HepG2 (cell line): Measurements from ENCODE around the gene RAD23A. TPM values are rescaled to one million over a fixed set of nuclear protein-coding genes. Genes with fewer than 3 reads are reported as not detected.

Experiments used
- ARID2 ChIP-seq: sonication (generic); formaldehyde crosslinking; IDR thresholded peaks from 2 replicates; pipeline ENCODE4 v1.8.1; 2022; ENCODE audit warnings: mild to moderate bottlenecking, missing genetic modification reagents, borderline replicate concordance
- BHLHE40 ChIP-seq: IDR thresholded peaks from 2 replicates; pipeline ENCODE4 v1.6.1; 2011; ENCODE audit warnings: low read length, improper control_type of control experiment
- CAMTA2 ChIP-seq: sonication (generic); formaldehyde crosslinking; IDR thresholded peaks from 2 replicates; pipeline ENCODE4 v1.4.0; 2020; ENCODE audit warnings: mild to moderate bottlenecking, missing genetic modification reagents, borderline replicate concordance
- EEA1 ChIP-seq: sonication (generic); formaldehyde crosslinking; IDR thresholded peaks from 2 replicates; pipeline ENCODE4 v1.5.1; 2020; ENCODE audit warnings: mild to moderate bottlenecking, missing genetic modification reagents, borderline replicate concordance
- FOSL2 ChIP-seq: sonication (generic); formaldehyde crosslinking; IDR thresholded peaks from 2 replicates; pipeline ENCODE4 v1.4.0; 2020; ENCODE audit warnings: missing genetic modification reagents
- HDAC1 ChIP-seq: sonication (generic); formaldehyde crosslinking; IDR thresholded peaks from 2 replicates; pipeline ENCODE4 v1.5.1; 2020; ENCODE audit warnings: mild to moderate bottlenecking, missing genetic modification reagents
- MYNN ChIP-seq: sonication (generic); formaldehyde crosslinking; IDR thresholded peaks from 2 replicates; pipeline ENCODE4 v1.4.0; 2020; ENCODE audit warnings: mild to moderate bottlenecking, low read depth, missing genetic modification reagents
- NR2F1 ChIP-seq, 2 experiments: fragments of 450-650 bp in 1 of 2; formaldehyde crosslinking in 1 of 2; IDR thresholded peaks; 2 replicates each; pipeline versions ENCODE4 v1.5.0 to v1.6.1; 2016 to 2020; ENCODE audit warnings: mild to moderate bottlenecking in 1 of 2, missing compliant biosample characterization in 1 of 2, missing genetic modification reagents in 1 of 2, moderate library complexity in 1 of 2
- PHF5A ChIP-seq: IDR thresholded peaks from one replicate; pipeline ENCODE4 v1.6.1; 2018; ENCODE audit warnings: low read depth, missing genetic modification reagents; ENCODE audit not compliant: unreplicated experiment
- RARA ChIP-seq: IDR thresholded peaks from 2 replicates; pipeline ENCODE4 v1.6.1; 2016; ENCODE audit warnings: missing genetic modification reagents, missing compliant biosample characterization
- REPIN1 ChIP-seq: sonication (generic); formaldehyde crosslinking; IDR thresholded peaks from 2 replicates; pipeline ENCODE4 v1.8.0; 2022; ENCODE audit warnings: missing genetic modification reagents, low read depth, mild to moderate bottlenecking, borderline replicate concordance
- RFXANK ChIP-seq: IDR thresholded peaks from 2 replicates; pipeline ENCODE4 v1.6.1; 2016
- RXRB ChIP-seq: IDR thresholded peaks from 2 replicates; pipeline ENCODE4 v1.6.1; 2016; ENCODE audit warnings: borderline replicate concordance, missing genetic modification reagents, missing compliant biosample characterization
- SAP130 ChIP-seq: IDR thresholded peaks from 2 replicates; pipeline ENCODE4 v1.6.1; 2016; ENCODE audit warnings: low read depth
- SP2 ChIP-seq: sonication (generic); formaldehyde crosslinking; IDR thresholded peaks from 2 replicates; pipeline ENCODE4 v1.5.1; 2020; ENCODE audit warnings: mild to moderate bottlenecking, missing genetic modification reagents
- YEATS4 ChIP-seq: sonication (generic); formaldehyde crosslinking; IDR thresholded peaks from 2 replicates; pipeline ENCODE4 v1.4.0; 2020; ENCODE audit warnings: missing genetic modification reagents, borderline replicate concordance
- ZNF737 ChIP-seq: sonication (generic); formaldehyde crosslinking; IDR thresholded peaks from 2 replicates; pipeline ENCODE4 v1.5.0; 2020; ENCODE audit warnings: missing genetic modification reagents, mild to moderate bottlenecking, borderline replicate concordance
- ZNF768 ChIP-seq: sonication (generic); formaldehyde crosslinking; IDR thresholded peaks from 2 replicates; pipeline ENCODE4 v1.4.0; 2020; ENCODE audit warnings: missing genetic modification reagents
- ZNF780A ChIP-seq: sonication (generic); formaldehyde crosslinking; IDR thresholded peaks from 2 replicates; pipeline ENCODE4 v1.8.0; 2022; ENCODE audit warnings: mild to moderate bottlenecking, missing genetic modification reagents, moderate library complexity
- polyA plus RNA-seq, 8 experiments: library from polyadenylated mRNA; depleted of rRNA in 3 of 8; stranded (reverse) in 7 of 8; unstranded in 1 of 8; fragments of >200 nt; fragmentation: Illumina TruSeq in 4 of 8; extraction: Trizol in 4 of 8; gene quantifications; 2 replicates each; pipeline versions ENCODE4 v1.2.1 to v1.2.3, GENCODE V29; 2011 to 2016; ENCODE audit warnings: low read depth in 4 of 8, missing spikeins in 1 of 8, mixed read lengths in 1 of 8; ENCODE audit not compliant: insufficient read depth in 1 of 8
- total RNA-seq, 5 experiments: library from RNA; depleted of rRNA; stranded (reverse); fragments of >200 nt; fragmentation: Illumina TruSeq; extraction: Trizol; gene quantifications; 2 replicates each; pipeline ENCODE4 v1.2.3, GENCODE V29; 2016; ENCODE audit warnings: low read depth in 1 of 5
- TF ChIP-seq, protein P1 (sequence below): sonication (generic); formaldehyde crosslinking; IDR thresholded peaks from 2 replicates; pipeline ENCODE4 v1.4.0; 2020; ENCODE audit warnings: missing genetic modification reagents
- TF ChIP-seq, protein P2 (sequence below): sonication (generic); formaldehyde crosslinking; IDR thresholded peaks from 2 replicates; pipeline ENCODE4 v1.5.0; 2020; ENCODE audit warnings: missing genetic modification reagents
- TF ChIP-seq, protein P3 (sequence below): sonication (generic); formaldehyde crosslinking; IDR thresholded peaks from 2 replicates; pipeline ENCODE4 v1.4.0; 2020; ENCODE audit warnings: missing genetic modification reagents
- TF ChIP-seq, protein P4 (sequence below): sonication (generic); formaldehyde crosslinking; conservative IDR thresholded peaks from 2 replicates; pipeline ENCODE4 v1.4.0; 2020; ENCODE audit warnings: mild to moderate bottlenecking, missing genetic modification reagents, moderate library complexity

RAD23A gene
- total and polyA plus RNA-seq, 2 of the 13 experiments (the other 11 are each of a cell fraction or from before 2014, with no cell fraction given), result 42.5 to 54.2 TPM

DNA sequence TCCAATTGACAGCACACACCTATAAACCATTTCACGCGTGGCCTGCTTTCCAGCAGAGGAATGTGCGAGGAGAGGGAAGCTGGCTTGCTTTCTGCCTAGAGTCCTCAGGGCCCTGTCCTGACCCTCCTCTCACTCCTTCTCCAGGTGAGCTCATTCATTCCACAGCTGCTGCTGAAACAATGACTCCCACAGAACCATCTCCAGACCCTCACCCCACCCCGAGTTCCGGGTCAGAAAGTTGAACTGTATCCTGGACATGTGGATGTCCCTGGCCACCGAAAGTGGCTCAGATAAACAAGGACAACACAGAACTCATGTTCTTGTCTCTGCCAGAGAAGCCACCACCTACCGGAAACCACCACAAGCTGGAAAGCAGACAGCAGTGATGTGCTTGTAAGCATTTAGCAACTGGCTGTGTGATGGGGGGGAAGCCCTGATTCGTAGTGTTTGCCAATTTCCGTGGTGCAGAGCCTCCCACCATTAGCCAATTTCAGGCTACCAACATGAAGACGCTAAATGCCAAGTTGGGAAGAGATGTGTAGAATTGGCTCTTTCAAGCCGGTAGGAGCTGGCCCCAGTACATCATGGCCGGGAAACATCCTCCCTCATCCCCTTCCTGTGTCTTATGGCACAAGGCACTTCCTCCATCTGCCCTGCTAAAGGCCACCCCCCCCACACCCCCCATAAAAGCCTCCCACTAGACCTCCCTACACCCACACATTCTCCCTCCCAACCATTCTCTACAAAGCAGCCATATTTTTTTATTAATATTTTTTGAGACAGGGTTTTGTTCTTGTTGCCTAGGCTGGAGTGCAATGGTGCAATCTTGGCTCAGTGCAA, 31.6 kb upstream of the RAD23A start (continued):
- TF ChIP-seq, protein P1, sequence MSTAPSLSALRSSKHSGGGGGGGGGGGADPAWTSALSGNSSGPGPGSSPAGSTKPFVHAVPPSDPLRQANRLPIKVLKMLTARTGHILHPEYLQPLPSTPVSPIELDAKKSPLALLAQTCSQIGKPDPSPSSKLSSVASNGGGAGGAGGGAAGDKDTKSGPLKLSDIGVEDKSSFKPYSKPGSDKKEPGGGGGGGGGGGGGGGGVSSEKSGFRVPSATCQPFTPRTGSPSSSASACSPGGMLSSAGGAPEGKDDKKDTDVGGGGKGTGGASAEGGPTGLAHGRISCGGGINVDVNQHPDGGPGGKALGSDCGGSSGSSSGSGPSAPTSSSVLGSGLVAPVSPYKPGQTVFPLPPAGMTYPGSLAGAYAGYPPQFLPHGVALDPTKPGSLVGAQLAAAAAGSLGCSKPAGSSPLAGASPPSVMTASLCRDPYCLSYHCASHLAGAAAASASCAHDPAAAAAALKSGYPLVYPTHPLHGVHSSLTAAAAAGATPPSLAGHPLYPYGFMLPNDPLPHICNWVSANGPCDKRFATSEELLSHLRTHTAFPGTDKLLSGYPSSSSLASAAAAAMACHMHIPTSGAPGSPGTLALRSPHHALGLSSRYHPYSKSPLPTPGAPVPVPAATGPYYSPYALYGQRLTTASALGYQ (CRISPR knock-in tag), result no peak
- no peak for TF ChIP-seq FOSL2
- TF ChIP-seq EEA1 (CRISPR knock-in tag), result no peak
- TF ChIP-seq ZNF780A, result no peak
- TF ChIP-seq MYNN (CRISPR knock-in tag), result no peak
- TF ChIP-seq ZNF768 (CRISPR knock-in tag), result no peak
- TF ChIP-seq YEATS4 (CRISPR knock-in tag), result no peak
- TF ChIP-seq BHLHE40, result no peak
- no peak for TF ChIP-seq CAMTA2 (CRISPR knock-in tag)
- no peak for TF ChIP-seq RFXANK (CRISPR knock-in tag)
- peak; percentile 16; the same call in 1 of the 2 replicates for TF ChIP-seq RXRB (CRISPR knock-in tag)
- TF ChIP-seq, protein P2, sequence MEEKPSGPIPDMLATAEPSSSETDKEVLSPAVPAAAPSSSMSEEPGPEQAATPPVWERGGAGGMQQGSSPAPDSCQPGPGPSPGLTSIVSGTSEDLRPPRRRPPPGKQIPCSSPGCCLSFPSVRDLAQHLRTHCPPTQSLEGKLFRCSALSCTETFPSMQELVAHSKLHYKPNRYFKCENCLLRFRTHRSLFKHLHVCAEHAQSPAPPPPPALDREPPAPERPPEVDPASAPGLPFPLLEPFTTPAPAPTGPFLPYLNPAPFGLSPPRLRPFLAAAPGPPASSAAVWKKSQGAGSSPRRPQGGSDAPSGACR (CRISPR knock-in tag), result no peak
- TF ChIP-seq PHF5A (CRISPR knock-in tag), result no peak
- TF ChIP-seq, protein P3, sequence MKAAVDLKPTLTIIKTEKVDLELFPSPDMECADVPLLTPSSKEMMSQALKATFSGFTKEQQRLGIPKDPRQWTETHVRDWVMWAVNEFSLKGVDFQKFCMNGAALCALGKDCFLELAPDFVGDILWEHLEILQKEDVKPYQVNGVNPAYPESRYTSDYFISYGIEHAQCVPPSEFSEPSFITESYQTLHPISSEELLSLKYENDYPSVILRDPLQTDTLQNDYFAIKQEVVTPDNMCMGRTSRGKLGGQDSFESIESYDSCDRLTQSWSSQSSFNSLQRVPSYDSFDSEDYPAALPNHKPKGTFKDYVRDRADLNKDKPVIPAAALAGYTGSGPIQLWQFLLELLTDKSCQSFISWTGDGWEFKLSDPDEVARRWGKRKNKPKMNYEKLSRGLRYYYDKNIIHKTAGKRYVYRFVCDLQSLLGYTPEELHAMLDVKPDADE (CRISPR knock-in tag), result no peak
- peak; percentile 59; the same call in 1 of the 2 replicates for TF ChIP-seq SAP130 (CRISPR knock-in tag)
- TF ChIP-seq ARID2 (CRISPR knock-in tag), result no peak
- 0 out of 2 replicates have a peak, but pooled peaks have one; percentile 27 for TF ChIP-seq HDAC1 (CRISPR knock-in tag)
- TF ChIP-seq RARA, result 0 out of 2 replicates have a peak, but pooled peaks have one; percentile 17
- TF ChIP-seq, protein P4, sequence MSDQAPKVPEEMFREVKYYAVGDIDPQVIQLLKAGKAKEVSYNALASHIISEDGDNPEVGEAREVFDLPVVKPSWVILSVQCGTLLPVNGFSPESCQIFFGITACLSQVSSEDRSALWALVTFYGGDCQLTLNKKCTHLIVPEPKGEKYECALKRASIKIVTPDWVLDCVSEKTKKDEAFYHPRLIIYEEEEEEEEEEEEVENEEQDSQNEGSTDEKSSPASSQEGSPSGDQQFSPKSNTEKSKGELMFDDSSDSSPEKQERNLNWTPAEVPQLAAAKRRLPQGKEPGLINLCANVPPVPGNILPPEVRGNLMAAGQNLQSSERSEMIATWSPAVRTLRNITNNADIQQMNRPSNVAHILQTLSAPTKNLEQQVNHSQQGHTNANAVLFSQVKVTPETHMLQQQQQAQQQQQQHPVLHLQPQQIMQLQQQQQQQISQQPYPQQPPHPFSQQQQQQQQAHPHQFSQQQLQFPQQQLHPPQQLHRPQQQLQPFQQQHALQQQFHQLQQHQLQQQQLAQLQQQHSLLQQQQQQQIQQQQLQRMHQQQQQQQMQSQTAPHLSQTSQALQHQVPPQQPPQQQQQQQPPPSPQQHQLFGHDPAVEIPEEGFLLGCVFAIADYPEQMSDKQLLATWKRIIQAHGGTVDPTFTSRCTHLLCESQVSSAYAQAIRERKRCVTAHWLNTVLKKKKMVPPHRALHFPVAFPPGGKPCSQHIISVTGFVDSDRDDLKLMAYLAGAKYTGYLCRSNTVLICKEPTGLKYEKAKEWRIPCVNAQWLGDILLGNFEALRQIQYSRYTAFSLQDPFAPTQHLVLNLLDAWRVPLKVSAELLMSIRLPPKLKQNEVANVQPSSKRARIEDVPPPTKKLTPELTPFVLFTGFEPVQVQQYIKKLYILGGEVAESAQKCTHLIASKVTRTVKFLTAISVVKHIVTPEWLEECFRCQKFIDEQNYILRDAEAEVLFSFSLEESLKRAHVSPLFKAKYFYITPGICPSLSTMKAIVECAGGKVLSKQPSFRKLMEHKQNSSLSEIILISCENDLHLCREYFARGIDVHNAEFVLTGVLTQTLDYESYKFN, result 0 out of 2 replicates have a peak, but pooled peaks have one; percentile 45
- TF ChIP-seq SP2 (CRISPR knock-in tag), result no peak
- TF ChIP-seq REPIN1 (CRISPR knock-in tag), result no peak
- TF ChIP-seq NR2F1 (CRISPR knock-in tag; IDR thresholded peaks at IDR 0.05), result no peak
- TF ChIP-seq ZNF737, result no peak
